Kidney epithelial cell (primary cell): ENCODE measurements around the gene LRP2BP. TPM values are rescaled to one million over a fixed set of nuclear protein-coding genes. Genes with fewer than 3 reads are reported as not detected.
"Not testable (repeated sequence)": the region's sequence is repeated elsewhere in the genome, so short reads cannot be mapped to it uniquely, and the experiment has no call there.

Experiments
- DNase-seq: peaks from one replicate; pipeline ENCODE4 v3.0.0-alpha.2; 2010; ENCODE audit warnings: low read depth
- H3K27me3 ChIP-seq: 2 replicates; pipeline ENCODE4 v1.6.0; 2011; ENCODE audit warnings: low read length; ENCODE audit not compliant: control insufficient read depth, insufficient read depth
- H3K36me3 ChIP-seq: 2 replicates; pipeline ENCODE4 v1.5.1; 2011; ENCODE audit warnings: low read length; ENCODE audit not compliant: control insufficient read depth, insufficient read depth
- H3K4me3 ChIP-seq: 2 replicates; pipeline ENCODE4 v1.5.1; 2011; ENCODE audit warnings: low read depth, mild to moderate bottlenecking, control low read depth, low read length
- total RNA-seq: library from RNA; depleted of rRNA; stranded (reverse); fragments of >200 nt; gene quantifications from 2 replicates; pipeline ENCODE4 v1.2.3, GENCODE V29; 2015
- TF ChIP-seq, protein P1 (sequence below): IDR thresholded peaks from 2 replicates; pipeline ENCODE4 v1.5.1; 2011; ENCODE audit warnings: mild to moderate bottlenecking, moderate library complexity, low read length, control low read depth, inconsistent platforms; ENCODE audit not compliant: insufficient read depth, poor library complexity, severe bottlenecking

LRP2BP gene
- total RNA-seq, 1 donor from 2014 or later = 0.13 TPM

DNA sequence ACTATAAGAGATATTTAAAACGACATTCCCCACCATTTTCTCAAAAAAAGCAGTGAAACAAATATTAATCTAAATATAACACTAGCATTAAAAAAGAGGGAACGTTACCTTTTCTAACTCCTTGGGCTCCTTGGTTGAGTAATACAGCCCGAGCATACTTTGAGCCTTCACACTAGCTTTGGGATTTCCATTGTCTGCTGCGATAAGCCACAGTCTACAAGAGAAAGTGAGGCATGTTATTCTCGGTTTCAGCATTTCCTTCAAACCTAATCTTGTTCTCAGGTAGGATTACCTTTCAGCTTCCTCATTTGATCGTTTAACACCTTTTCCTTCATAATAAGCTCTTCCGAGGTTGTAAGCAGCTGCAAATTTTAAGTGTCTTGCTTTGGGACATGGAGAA is 21.7 kb downstream of the LRP2BP start:
- H3K27me3 ChIP-seq = no peaks in the 10 kb centered on the region
- TF ChIP-seq, protein P1, sequence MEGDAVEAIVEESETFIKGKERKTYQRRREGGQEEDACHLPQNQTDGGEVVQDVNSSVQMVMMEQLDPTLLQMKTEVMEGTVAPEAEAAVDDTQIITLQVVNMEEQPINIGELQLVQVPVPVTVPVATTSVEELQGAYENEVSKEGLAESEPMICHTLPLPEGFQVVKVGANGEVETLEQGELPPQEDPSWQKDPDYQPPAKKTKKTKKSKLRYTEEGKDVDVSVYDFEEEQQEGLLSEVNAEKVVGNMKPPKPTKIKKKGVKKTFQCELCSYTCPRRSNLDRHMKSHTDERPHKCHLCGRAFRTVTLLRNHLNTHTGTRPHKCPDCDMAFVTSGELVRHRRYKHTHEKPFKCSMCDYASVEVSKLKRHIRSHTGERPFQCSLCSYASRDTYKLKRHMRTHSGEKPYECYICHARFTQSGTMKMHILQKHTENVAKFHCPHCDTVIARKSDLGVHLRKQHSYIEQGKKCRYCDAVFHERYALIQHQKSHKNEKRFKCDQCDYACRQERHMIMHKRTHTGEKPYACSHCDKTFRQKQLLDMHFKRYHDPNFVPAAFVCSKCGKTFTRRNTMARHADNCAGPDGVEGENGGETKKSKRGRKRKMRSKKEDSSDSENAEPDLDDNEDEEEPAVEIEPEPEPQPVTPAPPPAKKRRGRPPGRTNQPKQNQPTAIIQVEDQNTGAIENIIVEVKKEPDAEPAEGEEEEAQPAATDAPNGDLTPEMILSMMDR = no peak
- H3K36me3 ChIP-seq = no peaks in the 10 kb centered on the region
- DNase-seq = no peak
- no peak overlapping the region for H3K4me3 ChIP-seq

DNA sequence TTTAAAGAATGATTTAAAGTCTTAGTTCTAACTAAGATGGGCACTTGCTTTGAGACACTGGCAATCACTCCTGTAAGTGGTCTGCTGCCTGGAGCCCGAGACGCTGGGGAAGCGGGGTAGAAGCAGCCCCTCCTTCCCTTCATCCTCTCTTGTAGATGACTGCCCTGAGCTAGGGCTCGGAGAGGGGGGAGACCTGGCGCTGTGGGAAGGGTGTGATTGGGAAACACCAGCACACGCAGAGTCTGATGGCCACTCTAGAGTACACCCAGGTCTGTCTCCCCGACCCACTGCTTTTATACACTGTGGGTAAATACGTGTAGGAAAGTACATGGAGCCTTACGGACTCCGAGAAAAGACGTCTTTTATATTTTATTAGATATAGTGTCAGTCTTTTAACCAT is 24.0 kb downstream of the LRP2BP start:
- no peak for DNase-seq
- H3K36me3 ChIP-seq = no peaks in the 10 kb centered on the region
- TF ChIP-seq, protein P1 = no peak
- H3K27me3 ChIP-seq = no peaks in the 10 kb centered on the region
- H3K4me3 ChIP-seq = no peak overlapping the region

GRCh38 chr4:185370268-185370949 is 25.3 kb downstream of the LRP2BP start:
- TF ChIP-seq, protein P1 = no peak
- no peak overlapping the region for H3K4me3 ChIP-seq
- H3K36me3 ChIP-seq = no peaks in the 10 kb centered on the region
- no peak for DNase-seq
- H3K27me3 ChIP-seq = no peaks in the 10 kb centered on the region

GRCh38 chr4:185369731-185370130 is 26.0 kb downstream of the LRP2BP start:
- Histone ChIP-seq H3K4me3 (no peak overlapping the region), H3K27me3 (no peaks in the 10 kb centered on the region), H3K36me3 (no peaks in the 10 kb centered on the region)
- DNase-seq = no peak
- TF ChIP-seq, protein P1 = no peak

GRCh38 chr4:185364886-185365285 is 30.8 kb downstream of the LRP2BP start:
- no peak for DNase-seq
- no peaks in the 10 kb centered on the region for H3K27me3 ChIP-seq
- H3K36me3 ChIP-seq = no peaks in the 10 kb centered on the region
- TF ChIP-seq, protein P1 = no peak
- no peak overlapping the region for H3K4me3 ChIP-seq

DNA sequence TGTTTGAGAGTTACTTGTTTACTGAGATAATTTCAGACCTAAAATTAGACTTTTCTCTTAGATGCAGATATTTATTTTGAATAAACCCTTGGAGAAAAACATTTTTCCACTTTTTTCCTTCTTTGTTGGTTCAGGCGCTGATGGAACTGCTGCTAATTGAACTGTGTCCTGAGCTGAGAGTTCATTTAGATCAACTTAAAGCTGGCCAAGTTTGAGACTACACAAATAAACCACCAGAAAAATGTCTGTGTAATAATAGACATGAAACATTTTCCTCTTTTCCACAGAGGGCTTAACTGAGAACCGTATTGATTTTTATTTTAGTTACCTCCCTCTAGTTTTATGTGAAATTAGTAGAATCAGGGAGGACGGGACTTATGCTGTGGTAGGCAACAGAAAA is 32.5 kb downstream of the LRP2BP start:
- DNase-seq = no peak
- Histone ChIP-seq H3K36me3 (no peaks in the 10 kb centered on the region), H3K4me3 (no peak overlapping the region), H3K27me3 (no peaks in the 10 kb centered on the region)
- TF ChIP-seq, protein P1 = no peak

DNA sequence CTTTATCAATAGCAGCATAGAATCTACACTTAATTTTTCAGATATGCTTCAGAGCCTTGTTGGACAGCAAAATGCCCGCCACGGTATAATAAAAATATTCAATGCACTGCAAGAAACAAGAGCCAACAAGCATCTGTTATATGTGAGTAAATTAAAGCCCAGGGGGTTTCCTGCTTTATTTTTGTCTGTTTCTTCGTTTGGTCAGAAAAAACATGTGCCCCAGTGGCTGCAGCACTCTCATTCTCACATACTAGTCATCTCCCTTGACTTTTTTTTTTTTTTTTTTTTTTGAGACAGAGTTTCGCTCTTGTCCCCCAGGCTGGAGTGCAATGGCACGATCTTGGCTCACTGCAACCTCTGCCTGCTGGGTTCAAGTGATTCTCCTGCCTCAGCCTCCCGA is 33.2 kb downstream of the LRP2BP start:
- not testable (repeated sequence) for DNase-seq, H3K36me3 ChIP-seq, H3K27me3 ChIP-seq, H3K4me3 ChIP-seq
